Progenitor cell of endocrine pancreas (in vitro differentiated cells): ENCODE results near the gene PCK1. TPM values are rescaled to one million over a fixed set of nuclear protein-coding genes. Genes with fewer than 3 reads are reported as not detected.

Experiments used
- DNase-seq: peaks from one replicate; pipeline ENCODE4 v3.0.0; 2021; ENCODE audit warnings: low spot score; ENCODE audit not compliant: unreplicated experiment
- H3K27ac Mint-ChIP-seq: 2 replicates; pipeline ENCODE4 v1.8.0; 2021; ENCODE audit warnings: mild to moderate bottlenecking, moderate library complexity, mixed read lengths
- H3K27me3 Mint-ChIP-seq: 2 replicates; pipeline ENCODE4 v1.8.0; 2021; ENCODE audit warnings: mixed read lengths
- H3K36me3 Mint-ChIP-seq: 2 replicates; pipeline ENCODE4 v1.8.0; 2022; ENCODE audit warnings: mixed read lengths; ENCODE audit not compliant: insufficient read depth
- H3K4me1 Mint-ChIP-seq: 2 replicates; pipeline ENCODE4 v1.8.0; 2021; ENCODE audit warnings: low read depth, mixed read lengths
- H3K4me3 Mint-ChIP-seq: 2 replicates; pipeline ENCODE4 v1.8.0; 2021; ENCODE audit warnings: low read depth, mild to moderate bottlenecking, moderate library complexity, mixed read lengths
- H3K9me3 Mint-ChIP-seq: 2 replicates; pipeline ENCODE4 v1.8.0; 2021; ENCODE audit warnings: low read depth, mixed read lengths
- CTCF ChIP-seq: fragments of 200-600 bp; sonication (generic); IDR thresholded peaks from one replicate; pipeline ENCODE4 v1.5.0; 2021; ENCODE audit warnings: antibody characterized with exemption, mild to moderate bottlenecking; ENCODE audit not compliant: unreplicated experiment
- total RNA-seq: library from RNA; stranded (reverse); gene quantifications from 2 replicates; pipeline ENCODE4 v1.2.1, GENCODE V29; 2021

PCK1 gene
- total RNA-seq, 1 donor from 2014 or later = not detected

GRCh38 chr20:57570920-57571319 lies 10.0 kb downstream of the PCK1 start:
- Mint-ChIP-seq H3K4me3 (no peak overlapping the region), H3K27ac (peak overlapping the region; percentile 29), H3K9me3 (no peaks in the 10 kb centered on the region), H3K27me3 (peaks cover 55% of the 10 kb centered on the region), H3K4me1 (peaks cover 6% of the 10 kb centered on the region), H3K36me3 (no peaks in the 10 kb centered on the region)
- TF ChIP-seq CTCF = no peak
- DNase-seq = no peak

GRCh38 chr20:57571782-57572416 lies 11.0 kb downstream of the PCK1 start:
- H3K27ac Mint-ChIP-seq = no peak overlapping the region
- no peaks in the 10 kb centered on the region for H3K9me3 Mint-ChIP-seq
- no peak for DNase-seq
- no peak for TF ChIP-seq CTCF
- H3K4me1 Mint-ChIP-seq = peaks cover 6% of the 10 kb centered on the region
- peaks cover 50% of the 10 kb centered on the region for H3K27me3 Mint-ChIP-seq
- no peaks in the 10 kb centered on the region for H3K36me3 Mint-ChIP-seq
- H3K4me3 Mint-ChIP-seq = no peak overlapping the region

GRCh38 chr20:57573242-57573641 lies 12.3 kb downstream of the PCK1 start:
- TF ChIP-seq CTCF = no peak
- Mint-ChIP-seq H3K36me3 (no peaks in the 10 kb centered on the region), H3K27ac (no peak overlapping the region), H3K27me3 (peaks cover 43% of the 10 kb centered on the region), H3K4me3 (no peak overlapping the region), H3K9me3 (no peaks in the 10 kb centered on the region), H3K4me1 (peaks cover 6% of the 10 kb centered on the region)
- no peak for DNase-seq

- Mint-ChIP-seq H3K4me1 (peaks cover 6% of the 10 kb centered on the region), H3K27ac (no peak overlapping the region), H3K27me3 (peaks cover 40% of the 10 kb centered on the region), H3K9me3 (no peaks in the 10 kb centered on the region), H3K4me3 (no peak overlapping the region), H3K36me3 (no peaks in the 10 kb centered on the region)
- no peak for DNase-seq
- TF ChIP-seq CTCF = peak; percentile 50
These were observed 13.0 kb downstream of the PCK1 start for GRCh38 chr20:57573894-57574293.

GRCh38 chr20:57574954-57575353 lies 14.0 kb downstream of the PCK1 start:
- DNase-seq = no peak
- H3K4me1 Mint-ChIP-seq = peaks cover 6% of the 10 kb centered on the region
- H3K9me3 Mint-ChIP-seq = no peaks in the 10 kb centered on the region
- no peak overlapping the region for H3K27ac Mint-ChIP-seq
- H3K36me3 Mint-ChIP-seq = no peaks in the 10 kb centered on the region
- TF ChIP-seq CTCF = no peak
- H3K27me3 Mint-ChIP-seq = peaks cover 38% of the 10 kb centered on the region
- H3K4me3 Mint-ChIP-seq = no peak overlapping the region
